ENCODE measurements around the gene XXYLT1. TPM values are rescaled to one million over a fixed set of nuclear protein-coding genes. Genes with fewer than 3 reads are reported as not detected.

Gene XXYLT1
- total and polyA plus RNA-seq, 12 donors = 6.2 to 14.6 (median 9.3) TPM

DNA sequence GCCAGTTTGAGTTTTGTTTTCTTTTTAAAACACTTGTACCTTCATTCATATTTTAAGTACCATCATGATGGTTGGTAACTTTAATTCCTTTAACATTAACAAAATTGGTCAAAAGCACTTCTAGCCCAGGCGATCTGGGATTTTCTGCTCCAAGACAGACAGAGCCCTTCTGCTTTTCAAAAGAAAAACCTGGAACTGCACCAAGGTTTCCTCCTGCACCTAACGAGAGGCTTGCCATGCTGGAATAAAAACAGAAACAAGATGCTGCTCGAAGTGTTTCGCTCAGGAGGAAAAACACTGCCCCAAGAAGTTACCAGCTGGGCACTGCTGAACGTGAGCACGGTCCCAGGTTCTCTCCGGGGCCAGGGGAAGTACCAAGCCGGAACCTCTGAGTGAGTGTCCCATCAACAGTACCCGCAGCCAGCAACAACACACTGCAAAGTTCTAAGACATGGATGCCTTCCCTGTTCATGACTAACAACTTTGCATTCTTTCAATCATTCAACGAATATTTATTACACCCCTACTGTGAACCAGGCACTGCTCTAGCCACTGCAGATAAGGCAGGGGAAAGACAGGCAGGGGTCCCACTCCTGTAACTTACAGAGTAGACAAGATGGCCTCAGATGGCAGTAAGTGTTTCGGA lies 98.8 kb downstream of the XXYLT1 start:
- no peaks in the 10 kb centered on the region for H3K9me3 ChIP-seq (replicated peaks in 1 of 3)
- intact Hi-C loops (cut with DNase I) = no loop called here
- H3K4me1 ChIP-seq (replicated peaks in 1 of 2) = no peaks in the 10 kb centered on the region
- no peaks in the 10 kb centered on the region for H3K27me3 ChIP-seq
- no peak overlapping the region for H3K4me3 ChIP-seq
- no peak overlapping the region for H3K27ac ChIP-seq
- TF ChIP-seq, protein P1, sequence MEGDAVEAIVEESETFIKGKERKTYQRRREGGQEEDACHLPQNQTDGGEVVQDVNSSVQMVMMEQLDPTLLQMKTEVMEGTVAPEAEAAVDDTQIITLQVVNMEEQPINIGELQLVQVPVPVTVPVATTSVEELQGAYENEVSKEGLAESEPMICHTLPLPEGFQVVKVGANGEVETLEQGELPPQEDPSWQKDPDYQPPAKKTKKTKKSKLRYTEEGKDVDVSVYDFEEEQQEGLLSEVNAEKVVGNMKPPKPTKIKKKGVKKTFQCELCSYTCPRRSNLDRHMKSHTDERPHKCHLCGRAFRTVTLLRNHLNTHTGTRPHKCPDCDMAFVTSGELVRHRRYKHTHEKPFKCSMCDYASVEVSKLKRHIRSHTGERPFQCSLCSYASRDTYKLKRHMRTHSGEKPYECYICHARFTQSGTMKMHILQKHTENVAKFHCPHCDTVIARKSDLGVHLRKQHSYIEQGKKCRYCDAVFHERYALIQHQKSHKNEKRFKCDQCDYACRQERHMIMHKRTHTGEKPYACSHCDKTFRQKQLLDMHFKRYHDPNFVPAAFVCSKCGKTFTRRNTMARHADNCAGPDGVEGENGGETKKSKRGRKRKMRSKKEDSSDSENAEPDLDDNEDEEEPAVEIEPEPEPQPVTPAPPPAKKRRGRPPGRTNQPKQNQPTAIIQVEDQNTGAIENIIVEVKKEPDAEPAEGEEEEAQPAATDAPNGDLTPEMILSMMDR (IDR thresholded peaks at IDR 0.05) = no peak
- no peak for TF ChIP-seq POLR2A (IDR thresholded peaks at IDR 0.05)
- no peaks in the 10 kb centered on the region for H3K36me3 ChIP-seq (replicated peaks in 1 of 2)
- WGBS, 4 donors = 59 to 69% (median 64%) methylated on average over 11 of the region's 11 CpGs
- DNase-seq = peak in 1 of 7 donors; percentile 43

DNA sequence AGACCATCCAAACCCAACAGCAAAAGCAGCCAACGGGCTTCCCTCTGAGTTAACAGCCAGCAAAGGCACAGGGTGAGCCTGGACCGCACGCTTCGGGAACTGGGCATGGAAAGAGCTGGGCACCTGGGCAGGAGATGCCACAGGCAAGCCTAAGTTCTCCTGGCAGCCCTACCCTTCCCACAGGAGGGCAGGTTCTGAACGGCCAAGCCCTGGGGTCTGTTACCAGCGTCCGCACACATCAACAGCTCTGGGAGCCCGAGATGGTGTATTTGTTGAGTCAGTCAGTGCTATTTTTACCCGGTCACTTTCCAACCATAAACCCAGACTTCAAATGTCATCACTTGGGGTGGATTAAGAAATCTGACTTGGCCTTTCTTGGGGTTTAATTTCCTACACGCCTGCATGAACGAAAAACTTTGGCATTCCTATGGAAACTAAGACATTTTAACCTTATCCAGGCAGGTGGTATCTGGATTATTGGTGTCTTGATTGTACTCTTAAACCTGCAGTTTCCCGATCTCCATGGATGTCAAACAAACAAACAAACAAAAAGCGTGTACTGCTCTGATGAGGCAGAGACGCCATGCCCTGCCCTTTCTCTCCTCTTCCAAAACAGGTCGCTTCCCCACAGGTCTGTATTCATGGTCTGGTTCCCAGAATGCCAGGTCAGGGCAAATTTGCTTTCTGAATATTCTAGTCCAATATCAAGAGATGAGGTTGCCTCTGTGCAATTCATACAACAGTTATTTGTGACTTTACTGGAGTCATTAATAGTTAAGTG lies 99.7 kb downstream of the XXYLT1 start:
- H3K9me3 ChIP-seq (replicated peaks in 1 of 3) = no peaks in the 10 kb centered on the region
- no peaks in the 10 kb centered on the region for H3K4me1 ChIP-seq (replicated peaks in 1 of 2)
- peak in 1 of 7 donors; percentile 42 for DNase-seq
- H3K27ac ChIP-seq = no peak overlapping the region
- whole genome bisulfite sequencing, 4 donors = 85 to 91% (median 89%) methylated on average over 12 to 15 of the region's 15 CpGs
- intact Hi-C loops (cut with DNase I) = no loop called here
- H3K36me3 ChIP-seq (replicated peaks in 1 of 2) = no peaks in the 10 kb centered on the region
- no peak for TF ChIP-seq POLR2A (IDR thresholded peaks at IDR 0.05)
- TF ChIP-seq, protein P1 (IDR thresholded peaks at IDR 0.05) = no peak
- no peaks in the 10 kb centered on the region for H3K27me3 ChIP-seq
- H3K4me3 ChIP-seq = no peak overlapping the region

DNA sequence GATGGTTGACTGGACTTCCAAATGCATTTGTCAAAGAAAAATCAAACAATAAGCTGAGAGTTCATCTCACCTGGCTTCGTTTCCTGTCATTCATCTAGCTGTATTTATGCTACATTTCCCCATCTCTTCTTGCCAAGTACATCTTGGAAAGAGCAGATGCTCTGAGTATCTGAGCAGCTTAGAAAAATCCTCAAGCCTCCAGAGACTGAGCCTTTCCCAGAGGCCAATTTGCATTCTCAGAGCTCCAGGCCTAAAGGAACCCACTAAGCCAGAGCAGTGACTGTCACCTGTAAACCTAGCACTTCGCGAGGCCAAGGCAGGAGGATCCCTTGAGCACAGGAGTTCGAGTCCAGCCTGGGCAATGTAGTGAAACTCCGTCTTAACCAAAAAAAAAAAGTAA lies 100.5 kb downstream of the XXYLT1 start:
- WGBS, 4 donors = 91 to 92% (median 91%) methylated on average over 5 of the region's 5 CpGs
- H3K4me1 ChIP-seq (replicated peaks in 1 of 2) = no peaks in the 10 kb centered on the region
- DNase-seq = peak in 1 of 7 donors; percentile 17
- no peak overlapping the region for H3K27ac ChIP-seq
- intact Hi-C loops (cut with DNase I) = no loop called here
- no peak for TF ChIP-seq POLR2A (IDR thresholded peaks at IDR 0.05)
- TF ChIP-seq, protein P1 (IDR thresholded peaks at IDR 0.05) = no peak
- H3K4me3 ChIP-seq = no peak overlapping the region
- H3K36me3 ChIP-seq (replicated peaks in 1 of 2) = no peaks in the 10 kb centered on the region
- H3K9me3 ChIP-seq (replicated peaks in 1 of 3) = no peaks in the 10 kb centered on the region
- no peaks in the 10 kb centered on the region for H3K27me3 ChIP-seq

DNA sequence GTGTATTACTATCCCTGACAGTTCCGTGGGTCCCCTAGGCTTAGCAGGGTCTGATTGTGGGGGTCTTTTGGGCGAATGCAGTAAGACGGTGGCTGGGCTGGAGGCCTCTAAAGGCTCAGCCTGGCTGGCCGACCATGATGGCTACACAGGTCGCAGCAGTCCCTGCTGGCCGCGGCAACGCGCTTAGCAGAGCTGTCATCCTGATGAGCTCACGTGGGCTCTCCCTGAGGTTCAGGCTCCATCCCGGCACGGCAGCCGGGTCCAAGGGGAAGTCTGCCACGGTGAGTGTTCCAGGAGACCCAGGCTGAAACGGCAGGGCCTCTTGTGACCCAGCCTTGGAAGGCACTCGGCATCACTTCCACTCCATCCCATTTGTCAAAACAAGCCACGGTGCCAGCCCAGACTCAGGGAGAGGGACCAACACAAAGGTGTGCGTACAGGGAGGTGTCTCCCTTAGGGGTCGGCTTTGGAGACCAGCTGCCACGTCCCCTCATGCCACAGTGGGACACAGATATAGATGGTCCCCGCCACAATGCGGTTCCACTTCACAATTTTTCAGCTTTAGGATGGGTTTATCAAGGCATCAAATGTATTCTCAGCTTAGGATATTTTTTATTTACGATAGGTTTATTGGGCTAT lies 101.8 kb downstream of the XXYLT1 start:
- no peaks in the 10 kb centered on the region for H3K27me3 ChIP-seq
- WGBS, 4 donors = 89 to 92% (median 91%) methylated on average over 10 to 23 of the region's 23 CpGs
- no peak overlapping the region for H3K27ac ChIP-seq
- DNase-seq = peak in 1 of 7 donors; percentile 28
- no peak overlapping the region for H3K4me3 ChIP-seq
- no peak for TF ChIP-seq POLR2A (IDR thresholded peaks at IDR 0.05)
- TF ChIP-seq, protein P1 (IDR thresholded peaks at IDR 0.05) = no peak
- intact Hi-C loops (cut with DNase I) = no loop called here
- H3K9me3 ChIP-seq (replicated peaks in 1 of 3) = no peaks in the 10 kb centered on the region
- H3K36me3 ChIP-seq (replicated peaks in 1 of 2) = no peaks in the 10 kb centered on the region
- H3K4me1 ChIP-seq (replicated peaks in 1 of 2) = peaks cover 0 to 7% of the 10 kb centered on the region in 2 donors

All from adrenal gland (tissue), 12 donors.